Gastroesophageal sphincter (tissue), 3 donors: Measurements from ENCODE around the gene SCIN.

Experiments used
- CTCF ChIP-seq, 4 experiments: fragments of 200-600 bp in 2 of 4; fragments of 450-650 bp in 2 of 4; sonication (generic) in 1 of 4; IDR thresholded peaks; one replicate each; pipeline ENCODE4 v1.5.1; 2017 to 2019; ENCODE audit warnings: antibody characterized with exemption in 4 of 4, mild to moderate bottlenecking in 2 of 4, moderate library complexity in 2 of 4
- EP300 ChIP-seq: sonication (generic); formaldehyde crosslinking; IDR thresholded peaks from one replicate; pipeline ENCODE4 v1.6.1; 2017; ENCODE audit warnings: antibody characterized with exemption, mild to moderate bottlenecking
- POLR2A ChIP-seq, 2 donors: fragments of 450-650 bp; IDR thresholded peaks; one replicate each; pipeline ENCODE4 v1.6.1; 2017; ENCODE audit warnings: antibody characterized with exemption in 2 of 2, mild to moderate bottlenecking in 2 of 2, moderate library complexity in 1 of 2
- POLR2AphosphoS5 ChIP-seq: sonication (generic); formaldehyde crosslinking; IDR thresholded peaks from one replicate; pipeline ENCODE4 v1.6.1; 2017; ENCODE audit warnings: antibody characterized with exemption

- TF ChIP-seq CTCF (IDR thresholded peaks at IDR 0.05), result no peak
- no peak for TF ChIP-seq POLR2A (IDR thresholded peaks at IDR 0.05)
- no peak for TF ChIP-seq POLR2AphosphoS5
- TF ChIP-seq EP300, result no peak
These were observed 100.4 kb downstream of the SCIN start for GRCh38 chr7:12670743-12671520.
